ENCODE data around the gene RAB5B.

GRCh38 chr12:55993230-55993853 lies 19.5 kb downstream of the RAB5B start:
- TF ChIP-seq EZH2 (IDR thresholded peaks at IDR 0.05; ENCODE audit: insufficient read depth, poor library complexity, severe bottlenecking) (no peak), EZH2phosphoT487 (IDR thresholded peaks at IDR 0.05; ENCODE audit: insufficient read depth, low read depth) (no peak)

Data from GM23248 (cell line).